Esophagus (tissue), 2 donors: ENCODE data around the gene RPUSD1. TPM values are rescaled to one million over a fixed set of nuclear protein-coding genes. Genes with fewer than 3 reads are reported as not detected.
"Not testable (repeated sequence)": the region's sequence is repeated elsewhere in the genome, so short reads cannot be mapped to it uniquely, and the experiment has no call there.

Experiments
- H3K27ac ChIP-seq, 2 donors: one replicate each; pipeline ENCODE4 v1.5.1; 2013; ENCODE audit warnings: low read depth in 2 of 2, mild to moderate bottlenecking in 2 of 2, inconsistent platforms in 1 of 2, low read length in 1 of 2, moderate library complexity in 1 of 2
- H3K27me3 ChIP-seq, 2 donors: one replicate each; pipeline ENCODE4 v1.6.1; 2013; ENCODE audit warnings: low read length in 2 of 2, control low read depth in 1 of 2, mild to moderate bottlenecking in 1 of 2; ENCODE audit not compliant: insufficient read depth in 2 of 2, control insufficient read depth in 1 of 2
- H3K36me3 ChIP-seq, 2 donors: one replicate each; pipeline ENCODE4 v1.6.1; 2013; ENCODE audit warnings: low read length in 1 of 2; ENCODE audit not compliant: control insufficient read depth in 2 of 2, insufficient read depth in 2 of 2
- H3K4me1 ChIP-seq, 2 donors: one replicate each; pipeline ENCODE4 v1.6.1; 2013; ENCODE audit warnings: low read length in 1 of 2; ENCODE audit not compliant: control insufficient read depth in 2 of 2, insufficient read depth in 2 of 2
- H3K4me3 ChIP-seq, 2 donors: one replicate each; pipeline ENCODE4 v1.5.1; 2013; ENCODE audit warnings: low read length in 2 of 2, mild to moderate bottlenecking in 2 of 2, low read depth in 1 of 2, moderate library complexity in 1 of 2
- H3K9me3 ChIP-seq, 2 donors: one replicate each; pipeline ENCODE4 v1.6.1; 2013; ENCODE audit warnings: mild to moderate bottlenecking in 2 of 2, low read depth in 1 of 2, low read length in 1 of 2, moderate library complexity in 1 of 2; ENCODE audit not compliant: control insufficient read depth in 2 of 2, insufficient read depth in 1 of 2
- WGBS, 2 donors: extraction: QIAGEN DNeasy Blood & Tissue Kit; methylation state at CpG; one replicate each; pipeline ENCODE4 v1.1.7; 2013; 5-methylcytosine and 5-hydroxymethylcytosine counted together
- polyA plus RNA-seq, 2 donors: library from polyadenylated mRNA; stranded (reverse); fragments of 200-250 nt; gene quantifications; one replicate each; pipeline ENCODE4 v1.2.3, GENCODE V29; 2013
- donor health status: healthy with polysubstance abuse.
- donor health status: Bipolar disorder and iron deficiency.

Gene RPUSD1
- polyA plus RNA-seq, 2 donors, result 16.1 to 18.9 TPM

DNA sequence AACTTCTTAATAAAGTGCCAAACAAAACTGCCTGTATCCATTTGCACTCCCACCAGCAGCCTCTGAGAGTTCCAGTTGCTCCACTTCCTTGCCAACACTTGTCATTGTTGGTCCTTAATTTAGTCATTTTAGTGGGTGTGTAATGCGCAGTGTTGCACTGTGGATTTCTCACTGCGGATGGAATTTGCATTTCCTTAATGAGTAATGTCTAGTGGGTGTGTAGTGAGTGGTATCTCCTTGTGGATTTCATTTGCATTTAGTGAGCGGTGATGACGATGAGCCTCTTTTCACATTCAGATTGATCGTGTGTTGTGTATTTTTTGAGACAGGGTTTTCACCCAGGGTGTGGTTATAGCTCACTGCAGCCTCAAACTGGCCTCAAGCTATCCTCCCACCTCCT, 31.8 kb downstream of the RPUSD1 start:
- H3K4me3 ChIP-seq, result no peak overlapping the region
- peaks cover 0 to 9% of the 10 kb centered on the region in 2 donors for H3K4me1 ChIP-seq

DNA sequence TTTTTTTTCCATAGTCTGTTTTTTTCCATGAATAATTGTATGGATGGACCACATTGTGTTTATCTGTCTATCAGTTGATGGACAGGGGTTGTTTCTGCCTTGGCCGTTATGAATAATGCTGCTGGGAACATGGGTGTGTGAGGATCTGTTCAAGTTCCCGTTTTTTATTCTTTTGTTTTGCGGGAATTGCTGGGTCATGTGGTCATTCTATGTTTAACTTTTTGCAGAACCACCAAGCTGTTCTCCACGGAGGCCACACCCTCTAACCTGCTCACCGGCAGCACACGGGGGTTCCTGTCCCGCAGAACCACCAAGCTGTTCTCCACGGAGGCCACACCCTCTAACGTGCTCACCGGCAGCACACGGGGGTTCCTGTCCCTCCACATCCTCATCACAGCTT, 33.5 kb downstream of the RPUSD1 start:
- no peak overlapping the region for H3K4me3 ChIP-seq
- 37 to 39% methylated on average over 11 of the region's 11 CpGs for WGBS, 2 donors
- peaks cover 0 to 5% of the 10 kb centered on the region in 2 donors for H3K4me1 ChIP-seq
- no peaks in the 10 kb centered on the region for H3K36me3 ChIP-seq
- H3K27me3 ChIP-seq, result peaks cover 0 to 3% of the 10 kb centered on the region in 2 donors
- H3K9me3 ChIP-seq, result no peaks in the 10 kb centered on the region
- H3K27ac ChIP-seq, result no peak overlapping the region

More for the DNA sequence above, 31.8 kb downstream of the RPUSD1 start:
- H3K9me3 ChIP-seq, result no peaks in the 10 kb centered on the region
- H3K36me3 ChIP-seq, result no peaks in the 10 kb centered on the region
- peaks cover 0 to 3% of the 10 kb centered on the region in 2 donors for H3K27me3 ChIP-seq
- WGBS, 2 donors, result 87 to 92% methylated on average over 5 of the region's 5 CpGs
- H3K27ac ChIP-seq, result no peak overlapping the region

- not testable (repeated sequence) for H3K27me3 ChIP-seq, H3K4me1 ChIP-seq, H3K27ac ChIP-seq, H3K36me3 ChIP-seq, H3K4me3 ChIP-seq, H3K9me3 ChIP-seq
- WGBS, 2 donors, result 80 to 85% methylated on average over 11 of the region's 11 CpGs
Measured at GRCh38 chr16:754121-754607, 34.0 kb downstream of the RPUSD1 start.

DNA sequence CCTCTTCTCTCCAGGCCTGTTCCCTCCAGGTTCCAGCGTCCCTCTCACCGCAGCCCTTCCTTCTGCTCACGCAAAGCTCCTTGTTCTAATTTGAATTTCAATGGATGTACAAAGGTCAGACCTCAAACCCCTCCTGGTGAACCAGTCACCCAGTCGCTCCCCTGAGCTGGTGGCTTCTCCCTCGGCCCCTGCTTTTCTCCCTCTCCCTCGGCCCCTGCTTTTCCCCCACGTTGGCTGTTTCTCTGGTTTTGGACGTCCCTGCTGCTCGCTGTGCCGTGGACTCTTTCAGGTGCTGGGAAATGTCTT, 36.2 kb downstream of the RPUSD1 start:
- H3K9me3 ChIP-seq, result no peaks in the 10 kb centered on the region
- no peak overlapping the region for H3K4me3 ChIP-seq
- peaks cover 0 to 3% of the 10 kb centered on the region in 2 donors for H3K27me3 ChIP-seq
- H3K36me3 ChIP-seq, result no peaks in the 10 kb centered on the region
- WGBS, 2 donors, result 30 to 31% methylated on average over 10 of the region's 10 CpGs
- H3K4me1 ChIP-seq, result peaks cover 0 to 5% of the 10 kb centered on the region in 2 donors
- H3K27ac ChIP-seq, result no peak overlapping the region

- Histone ChIP-seq H3K27ac (no peak overlapping the region), H3K4me1 (peaks cover 0 to 5% of the 10 kb centered on the region in 2 donors), H3K36me3 (no peaks in the 10 kb centered on the region), H3K9me3 (no peaks in the 10 kb centered on the region), H3K4me3 (no peak overlapping the region), H3K27me3 (peaks cover 0 to 3% of the 10 kb centered on the region in 2 donors)
- WGBS, 2 donors, result 46 to 49% methylated on average over 39 of the region's 39 CpGs
Measured at GRCh38 chr16:751152-752006, 36.8 kb downstream of the RPUSD1 start.

DNA sequence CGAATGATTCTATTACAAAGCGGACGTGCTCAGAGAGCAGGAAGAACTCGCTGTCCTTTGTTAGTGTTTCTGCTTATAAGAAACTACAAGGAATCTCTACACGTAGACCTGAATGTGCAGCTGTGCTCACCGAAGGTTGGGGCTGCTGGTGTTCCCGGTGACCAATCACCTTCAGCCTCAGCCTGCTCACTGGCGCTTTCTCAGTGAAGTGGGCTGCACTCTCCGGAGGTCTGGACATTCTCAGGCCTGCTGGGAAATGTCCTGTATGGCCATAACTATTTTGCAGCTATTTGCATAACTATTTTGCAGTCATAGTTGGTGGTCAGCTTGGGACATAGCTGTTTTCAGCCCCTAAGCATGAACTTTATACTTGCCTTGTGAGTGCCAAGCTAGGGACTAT, 37.7 kb downstream of the RPUSD1 start:
- Histone ChIP-seq H3K27ac (no peak overlapping the region), H3K4me1 (peaks cover 0 to 5% of the 10 kb centered on the region in 2 donors)
- 59 to 66% methylated on average over 9 of the region's 9 CpGs for WGBS, 2 donors

GRCh38 chr16:749010-749409, 39.2 kb downstream of the RPUSD1 start:
- H3K9me3 ChIP-seq, result no peaks in the 10 kb centered on the region
- H3K36me3 ChIP-seq, result no peaks in the 10 kb centered on the region
- peaks cover 0 to 3% of the 10 kb centered on the region in 2 donors for H3K27me3 ChIP-seq
- no peak overlapping the region for H3K4me3 ChIP-seq
- no peak overlapping the region for H3K27ac ChIP-seq
- 83 to 84% methylated on average over 6 of the region's 6 CpGs for WGBS, 2 donors
- peaks cover 0 to 5% of the 10 kb centered on the region in 2 donors for H3K4me1 ChIP-seq

More for the DNA sequence above, 37.7 kb downstream of the RPUSD1 start:
- H3K36me3 ChIP-seq, result no peaks in the 10 kb centered on the region
- H3K4me3 ChIP-seq, result no peak overlapping the region
- H3K27me3 ChIP-seq, result peaks cover 0 to 3% of the 10 kb centered on the region in 2 donors
- no peaks in the 10 kb centered on the region for H3K9me3 ChIP-seq

- no peak overlapping the region for H3K27ac ChIP-seq
Measured at GRCh38 chr16:747978-748746, 40.0 kb downstream of the RPUSD1 start.

GRCh38 chr16:746637-747036, 41.5 kb downstream of the RPUSD1 start:
- WGBS, 2 donors, result 79% methylated on average over 13 of the region's 13 CpGs
- Histone ChIP-seq H3K27ac (no peak overlapping the region), H3K27me3 (no peaks in the 10 kb centered on the region), H3K4me1 (peaks cover 0 to under 1% of the 10 kb centered on the region in 2 donors), H3K9me3 (no peaks in the 10 kb centered on the region), H3K4me3 (no peak overlapping the region), H3K36me3 (no peaks in the 10 kb centered on the region)

More at GRCh38 chr16:747978-748746, 40.0 kb downstream of the RPUSD1 start:
- peaks cover 0 to 3% of the 10 kb centered on the region in 2 donors for H3K27me3 ChIP-seq
- WGBS, 2 donors, result 76% methylated on average over 39 of the region's 39 CpGs
- H3K9me3 ChIP-seq, result no peaks in the 10 kb centered on the region
- no peaks in the 10 kb centered on the region for H3K36me3 ChIP-seq
- no peak overlapping the region for H3K4me3 ChIP-seq
- peaks cover 0 to 5% of the 10 kb centered on the region in 2 donors for H3K4me1 ChIP-seq
